SK-N-SH (cell line): Measurements from ENCODE around the gene ZFX.

Source experiments
- FOXJ3 ChIP-seq: sonication (generic); formaldehyde crosslinking; IDR thresholded peaks from 2 replicates; pipeline ENCODE4 v1.5.1; 2020; ENCODE audit warnings: mild to moderate bottlenecking, missing genetic modification reagents
- JUND ChIP-seq: IDR thresholded peaks from 2 replicates; pipeline ENCODE4 v1.4.0; 2012
- POLR2AphosphoS5 ChIP-seq: IDR thresholded peaks from 2 replicates; pipeline ENCODE4 v1.6.1; 2012; ENCODE audit warnings: low read depth, low read length
- TF ChIP-seq, protein P1 (sequence below): fragments of 200-600 bp; sonication (generic); IDR thresholded peaks from 2 replicates; pipeline ENCODE4 v1.6.1; 2017; ENCODE audit warnings: antibody characterized with exemption, mild to moderate bottlenecking, moderate library complexity

DNA sequence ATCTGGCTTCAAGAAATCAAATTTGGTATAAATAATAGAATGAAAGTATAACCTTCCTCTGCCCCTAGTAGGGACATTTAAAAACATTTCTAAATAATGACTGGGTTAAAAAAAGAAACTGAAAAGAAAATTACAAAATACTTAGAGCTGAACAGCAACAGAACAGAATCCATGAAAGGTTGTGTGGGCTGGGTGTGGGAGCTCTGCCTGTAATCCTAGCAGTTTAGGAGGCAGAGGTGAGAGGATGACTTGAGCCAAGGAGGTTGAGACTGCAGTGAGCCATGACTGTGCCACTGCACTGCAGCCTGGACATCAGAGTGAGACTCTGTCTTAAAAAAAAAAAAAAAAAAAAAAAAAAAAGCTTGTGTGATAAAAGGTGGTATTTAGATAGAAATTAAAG is 12.3 kb upstream of the ZFX start:
- TF ChIP-seq, protein P1, sequence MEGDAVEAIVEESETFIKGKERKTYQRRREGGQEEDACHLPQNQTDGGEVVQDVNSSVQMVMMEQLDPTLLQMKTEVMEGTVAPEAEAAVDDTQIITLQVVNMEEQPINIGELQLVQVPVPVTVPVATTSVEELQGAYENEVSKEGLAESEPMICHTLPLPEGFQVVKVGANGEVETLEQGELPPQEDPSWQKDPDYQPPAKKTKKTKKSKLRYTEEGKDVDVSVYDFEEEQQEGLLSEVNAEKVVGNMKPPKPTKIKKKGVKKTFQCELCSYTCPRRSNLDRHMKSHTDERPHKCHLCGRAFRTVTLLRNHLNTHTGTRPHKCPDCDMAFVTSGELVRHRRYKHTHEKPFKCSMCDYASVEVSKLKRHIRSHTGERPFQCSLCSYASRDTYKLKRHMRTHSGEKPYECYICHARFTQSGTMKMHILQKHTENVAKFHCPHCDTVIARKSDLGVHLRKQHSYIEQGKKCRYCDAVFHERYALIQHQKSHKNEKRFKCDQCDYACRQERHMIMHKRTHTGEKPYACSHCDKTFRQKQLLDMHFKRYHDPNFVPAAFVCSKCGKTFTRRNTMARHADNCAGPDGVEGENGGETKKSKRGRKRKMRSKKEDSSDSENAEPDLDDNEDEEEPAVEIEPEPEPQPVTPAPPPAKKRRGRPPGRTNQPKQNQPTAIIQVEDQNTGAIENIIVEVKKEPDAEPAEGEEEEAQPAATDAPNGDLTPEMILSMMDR, result no peak
- TF ChIP-seq FOXJ3 (CRISPR knock-in tag) (no peak), POLR2AphosphoS5 (no peak), JUND (no peak)
